GM12864 (cell line): ENCODE data around the gene ACTL8.
A peak's percentile ranks its signal among the peaks of the same experiment; 100 is the strongest.

Experiments used
- DNase-seq: peaks from one replicate; pipeline ENCODE4 v3.0.0-alpha.2; 2011; ENCODE audit warnings: low read depth
- H3K4me3 ChIP-seq: 2 replicates; pipeline ENCODE4 v1.5.1; 2011; ENCODE audit warnings: mild to moderate bottlenecking, low read depth, low read length, control low read depth
- TF ChIP-seq, protein P1 (sequence below): IDR thresholded peaks from 2 replicates; pipeline ENCODE4 v1.5.1; 2011; ENCODE audit warnings: low read depth, mild to moderate bottlenecking, moderate library complexity, low read length, control low read depth, inconsistent platforms; ENCODE audit errors: missing control alignments

ACTL8 gene

DNA sequence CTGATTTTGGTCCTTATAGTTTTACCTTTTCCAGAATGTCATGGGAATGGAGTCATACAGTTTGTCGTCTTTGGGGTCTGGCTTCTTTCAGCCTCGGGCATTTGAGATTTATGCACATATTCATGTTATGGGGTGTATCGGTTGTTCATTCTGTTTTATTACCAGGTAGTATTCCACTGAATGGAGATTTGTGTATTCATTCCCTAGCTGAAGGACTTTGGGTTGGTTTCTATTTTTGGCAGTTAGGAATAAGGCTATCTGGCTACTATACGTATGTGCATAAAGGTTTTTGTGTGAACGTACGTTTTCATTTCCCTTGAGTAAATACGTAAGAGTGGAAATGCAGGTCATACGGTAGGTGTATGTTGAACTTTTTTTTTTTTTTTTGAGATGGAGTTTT lies 65.1 kb downstream of the ACTL8 start:
- H3K4me3 ChIP-seq, result no peak overlapping the region
- TF ChIP-seq, protein P1, sequence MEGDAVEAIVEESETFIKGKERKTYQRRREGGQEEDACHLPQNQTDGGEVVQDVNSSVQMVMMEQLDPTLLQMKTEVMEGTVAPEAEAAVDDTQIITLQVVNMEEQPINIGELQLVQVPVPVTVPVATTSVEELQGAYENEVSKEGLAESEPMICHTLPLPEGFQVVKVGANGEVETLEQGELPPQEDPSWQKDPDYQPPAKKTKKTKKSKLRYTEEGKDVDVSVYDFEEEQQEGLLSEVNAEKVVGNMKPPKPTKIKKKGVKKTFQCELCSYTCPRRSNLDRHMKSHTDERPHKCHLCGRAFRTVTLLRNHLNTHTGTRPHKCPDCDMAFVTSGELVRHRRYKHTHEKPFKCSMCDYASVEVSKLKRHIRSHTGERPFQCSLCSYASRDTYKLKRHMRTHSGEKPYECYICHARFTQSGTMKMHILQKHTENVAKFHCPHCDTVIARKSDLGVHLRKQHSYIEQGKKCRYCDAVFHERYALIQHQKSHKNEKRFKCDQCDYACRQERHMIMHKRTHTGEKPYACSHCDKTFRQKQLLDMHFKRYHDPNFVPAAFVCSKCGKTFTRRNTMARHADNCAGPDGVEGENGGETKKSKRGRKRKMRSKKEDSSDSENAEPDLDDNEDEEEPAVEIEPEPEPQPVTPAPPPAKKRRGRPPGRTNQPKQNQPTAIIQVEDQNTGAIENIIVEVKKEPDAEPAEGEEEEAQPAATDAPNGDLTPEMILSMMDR, result no peak
- DNase-seq, result no peak

DNA sequence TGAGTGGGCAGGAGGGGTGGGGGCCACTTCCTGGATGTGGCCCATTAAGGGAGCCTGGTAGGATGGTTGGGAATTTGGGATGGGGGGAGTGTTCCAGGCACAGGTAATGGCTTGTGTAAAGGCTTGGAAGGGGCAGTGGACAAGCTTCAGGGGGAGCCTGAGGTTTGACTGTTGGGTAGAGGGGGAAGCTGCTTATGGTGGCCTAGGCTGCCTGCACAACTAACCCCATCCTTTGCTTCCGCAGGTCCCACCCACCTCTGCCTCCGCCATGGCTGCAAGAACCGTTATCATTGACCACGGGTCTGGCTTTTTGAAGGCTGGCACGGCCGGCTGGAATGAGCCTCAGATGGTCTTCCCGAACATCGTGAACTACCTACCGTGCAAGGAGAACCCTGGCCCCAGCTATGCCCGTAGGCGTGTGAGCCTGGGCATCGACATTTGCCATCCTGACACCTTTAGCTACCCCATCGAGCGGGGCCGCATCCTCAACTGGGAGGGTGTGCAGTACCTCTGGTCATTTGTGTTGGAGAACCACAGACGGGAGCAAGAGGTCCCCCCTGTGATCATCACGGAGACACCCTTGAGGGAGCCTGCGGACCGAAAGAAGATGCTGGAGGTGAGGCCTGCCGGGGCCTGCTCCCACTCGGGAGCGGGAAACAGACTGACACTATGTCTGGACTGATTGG lies 67.8 kb downstream of the ACTL8 start:
- TF ChIP-seq, protein P1, result no peak
- no peak for DNase-seq

DNA sequence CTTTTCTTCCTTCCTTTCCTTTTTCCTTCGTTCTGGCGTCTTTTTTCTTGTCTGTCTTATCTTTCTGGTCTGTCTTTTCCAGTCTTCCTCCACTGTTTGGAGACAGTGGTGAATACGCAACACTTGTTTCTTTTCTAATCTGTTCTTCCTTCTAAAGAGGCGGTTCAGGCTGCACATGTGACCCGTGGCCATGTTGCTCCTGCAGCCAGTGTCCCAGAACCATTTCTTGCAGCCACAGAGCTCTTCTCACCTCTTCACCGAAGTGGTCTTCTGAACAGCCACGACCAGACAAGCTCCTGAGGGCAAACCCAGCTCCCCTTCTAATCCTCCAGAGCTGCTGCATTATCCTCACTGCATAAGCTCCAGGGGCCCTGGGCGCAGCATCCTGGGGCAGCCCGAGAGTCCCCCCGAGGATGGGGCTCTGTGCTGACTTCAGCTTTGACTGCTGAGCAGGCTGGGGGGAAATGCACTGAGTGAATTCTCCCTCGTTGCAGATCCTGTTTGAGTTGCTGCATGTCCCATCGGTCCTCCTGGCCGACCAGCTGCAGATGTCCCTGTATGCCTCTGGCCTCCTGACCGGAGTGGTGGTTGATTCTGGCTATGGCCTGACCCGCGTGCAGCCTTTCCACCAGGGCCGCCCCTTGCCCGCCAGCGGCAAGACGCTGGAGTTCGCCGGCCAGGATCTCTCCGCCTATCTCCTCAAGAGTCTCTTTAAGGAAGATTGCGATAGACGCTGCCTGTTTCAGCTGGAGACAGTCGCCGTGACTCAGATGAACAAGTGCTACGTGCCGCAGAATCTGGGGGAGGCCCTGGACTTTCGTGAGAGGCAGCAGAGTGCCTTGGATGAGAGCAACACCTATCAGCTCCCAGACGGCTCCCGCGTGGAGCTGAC lies 70.4 kb downstream of the ACTL8 start:
- H3K4me3 ChIP-seq, result no peak overlapping the region
- no peak for DNase-seq
- TF ChIP-seq, protein P1, result no peak

More for the DNA sequence above, 67.8 kb downstream of the ACTL8 start:
- H3K4me3 ChIP-seq, result no peak overlapping the region

DNA sequence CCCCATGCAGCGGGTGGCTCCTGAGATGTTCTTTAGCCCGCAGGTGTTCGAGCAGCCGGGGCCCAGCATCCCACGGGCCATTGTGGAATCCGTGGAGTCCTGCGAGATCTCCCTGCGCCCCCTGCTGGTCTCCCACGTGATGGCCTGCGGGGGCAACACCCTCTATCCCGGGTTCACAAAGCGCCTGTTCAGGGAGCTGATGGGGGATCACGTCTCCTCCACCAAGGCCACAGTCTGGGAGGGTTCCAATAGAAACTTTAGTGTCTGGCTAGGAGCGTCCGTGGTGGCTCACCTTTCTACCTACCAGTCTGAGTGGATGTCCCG lies 71.0 kb downstream of the ACTL8 start:
- DNase-seq, result no peak
- no peak overlapping the region for H3K4me3 ChIP-seq
- TF ChIP-seq, protein P1, result peak; percentile 63

DNA sequence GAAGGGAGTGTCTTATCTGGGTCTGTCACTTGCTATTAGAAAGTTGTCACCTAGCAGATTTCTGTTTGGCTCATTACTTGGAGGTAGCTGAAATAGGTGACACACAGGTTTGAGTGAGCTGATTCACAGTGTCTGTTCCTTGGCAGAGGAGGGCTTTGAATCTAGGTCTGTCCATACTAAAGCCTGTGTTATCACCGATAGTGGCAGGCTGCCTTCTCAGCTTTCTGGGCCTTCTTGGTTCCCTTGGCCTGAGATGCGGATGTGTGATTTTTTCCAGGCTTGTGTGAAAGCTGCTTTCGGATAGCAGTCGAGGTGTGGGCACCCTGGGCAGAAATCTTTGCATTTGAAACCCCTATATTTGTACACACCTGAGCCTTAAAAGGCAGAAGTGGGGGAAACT lies 73.9 kb downstream of the ACTL8 start:
- TF ChIP-seq, protein P1, result no peak
- DNase-seq, result no peak
- no peak overlapping the region for H3K4me3 ChIP-seq

DNA sequence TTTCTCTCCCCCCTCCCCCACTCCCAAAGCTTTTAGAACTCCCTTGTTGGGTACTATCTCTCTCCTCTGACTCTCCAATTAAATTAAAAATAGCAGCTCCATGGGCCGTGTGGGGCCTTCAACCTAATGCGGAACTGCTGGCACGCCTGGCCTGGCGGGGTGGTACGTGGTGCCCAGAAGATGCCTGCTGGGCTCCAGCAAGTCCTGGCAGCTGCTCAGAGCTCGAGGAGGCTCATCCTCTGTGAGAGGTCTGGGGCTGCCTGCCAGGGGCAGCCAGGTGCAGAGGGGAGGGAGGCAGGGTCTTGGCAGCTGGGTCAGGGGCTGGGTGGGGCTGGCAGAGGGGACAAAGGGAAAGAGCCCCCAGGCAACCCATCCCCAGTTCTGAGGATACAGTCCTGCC lies 74.4 kb downstream of the ACTL8 start:
- no peak overlapping the region for H3K4me3 ChIP-seq
- TF ChIP-seq, protein P1, result no peak
- no peak for DNase-seq

DNA sequence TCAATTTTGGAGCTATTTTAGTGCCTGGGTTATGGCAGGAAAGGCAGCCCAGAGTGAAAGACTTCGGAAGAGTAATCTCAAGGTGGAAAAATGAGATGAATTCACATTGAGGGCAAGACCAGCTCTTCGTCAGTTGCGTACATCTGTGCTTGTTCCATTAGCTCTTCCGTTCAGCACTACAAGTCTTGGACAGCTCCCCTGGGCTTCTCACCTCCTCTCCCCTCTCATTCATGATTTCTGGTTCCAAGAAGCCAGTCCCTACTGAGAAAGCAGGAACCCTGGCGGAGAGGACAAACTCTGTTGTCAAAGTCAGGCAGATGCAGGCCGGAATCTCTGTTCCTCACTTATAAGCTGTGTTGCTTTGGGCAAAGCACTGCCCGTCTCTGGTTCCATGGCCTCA lies 76.5 kb downstream of the ACTL8 start:
- no peak for DNase-seq
- H3K4me3 ChIP-seq, result no peak overlapping the region
- TF ChIP-seq, protein P1, result no peak
